AG10803 (cell line): Measurements from ENCODE around the gene TMEM178B.

Source experiments
- DNase-seq: peaks from one replicate; pipeline ENCODE4 v3.0.0; 2010; ENCODE audit warnings: low read depth
- H3K4me3 ChIP-seq: 2 replicates; pipeline ENCODE4 v1.5.1; 2011; ENCODE audit warnings: mild to moderate bottlenecking, low read length, control low read depth
- CTCF ChIP-seq: conservative IDR thresholded peaks from 2 replicates; pipeline ENCODE4 v1.5.1; 2011; ENCODE audit warnings: mild to moderate bottlenecking, low read length, control low read depth, inconsistent platforms

Gene TMEM178B

GRCh38 chr7:141433698-141434097, 359.8 kb downstream of the TMEM178B start:
- no peak for DNase-seq
- no peak for TF ChIP-seq CTCF
- no peak overlapping the region for H3K4me3 ChIP-seq

GRCh38 chr7:141436139-141436538, 362.3 kb downstream of the TMEM178B start:
- H3K4me3 ChIP-seq, result no peak overlapping the region
- TF ChIP-seq CTCF, result no peak
- no peak for DNase-seq

GRCh38 chr7:141436575-141437075, 362.8 kb downstream of the TMEM178B start:
- no peak for DNase-seq
- no peak overlapping the region for H3K4me3 ChIP-seq
- TF ChIP-seq CTCF, result no peak

GRCh38 chr7:141439164-141439563, 365.3 kb downstream of the TMEM178B start:
- no peak for TF ChIP-seq CTCF
- no peak for DNase-seq
- no peak overlapping the region for H3K4me3 ChIP-seq

GRCh38 chr7:141439776-141440175, 365.9 kb downstream of the TMEM178B start:
- no peak for DNase-seq
- TF ChIP-seq CTCF, result no peak
- no peak overlapping the region for H3K4me3 ChIP-seq

GRCh38 chr7:141441837-141442627, 368.2 kb downstream of the TMEM178B start:
- DNase-seq, result no peak
- no peak overlapping the region for H3K4me3 ChIP-seq
- no peak for TF ChIP-seq CTCF

- H3K4me3 ChIP-seq, result no peak overlapping the region
- TF ChIP-seq CTCF, result no peak
- DNase-seq, result no peak
Observed at GRCh38 chr7:141442781-141443180, 368.9 kb downstream of the TMEM178B start.
